Measurements from ENCODE around the gene HTN3.
"Not testable (repeated sequence)": the region's sequence is repeated elsewhere in the genome, so short reads cannot be mapped to it uniquely, and the experiment has no call there.

Gene HTN3

DNA sequence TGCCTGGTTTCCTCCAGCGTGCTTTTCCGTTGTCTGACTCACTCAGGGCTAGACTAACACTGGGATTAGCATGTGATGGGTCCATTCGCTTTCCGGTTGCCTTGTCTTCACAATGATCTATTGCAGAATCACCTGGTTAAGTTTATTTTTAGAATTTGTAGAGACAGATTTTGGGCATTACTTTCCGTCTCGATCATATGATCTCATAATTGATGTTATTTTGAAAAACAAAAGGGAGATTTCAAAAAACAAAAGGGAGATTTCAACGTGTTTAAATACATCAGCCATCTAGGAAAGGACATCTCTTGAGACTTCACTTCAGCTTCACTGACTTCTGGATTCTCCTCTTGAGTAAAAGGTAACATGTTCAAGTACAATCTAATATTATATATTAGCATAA is at the start of gene HTN3:
Gene HTN3, plus strand, starts transcription at position 301 of the 400 bp plus-strand sequence. CDS start 2,282 bp downstream, outside the sequence.
- not testable (repeated sequence) for DNase-seq (ENCODE audit: low read depth in 1 of 2, low spot score in 1 of 2)

DNA sequence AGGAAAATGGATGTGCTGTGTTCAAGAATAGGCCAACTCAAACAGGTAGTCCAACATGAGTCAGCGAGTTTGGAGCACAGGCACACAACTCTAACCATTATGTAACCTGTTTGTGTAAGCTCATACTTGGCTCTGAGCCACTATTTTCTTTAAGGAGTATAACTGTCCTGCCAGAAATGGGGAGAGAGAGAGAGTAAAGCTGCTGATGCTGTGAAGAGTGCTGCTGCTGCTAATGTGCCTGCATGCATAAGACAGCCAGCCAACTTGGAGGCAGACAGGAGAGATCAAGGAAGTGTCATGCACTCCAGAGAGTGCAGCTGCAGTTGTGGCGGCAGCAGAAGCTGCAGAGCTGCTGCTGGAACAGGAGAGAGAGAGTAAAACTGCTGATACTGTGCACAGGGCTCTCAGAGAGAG is 44.2 kb upstream of the HTN3 start:
- no peak for DNase-seq (ENCODE audit: low read depth in 1 of 2, low spot score in 1 of 2)

DNA sequence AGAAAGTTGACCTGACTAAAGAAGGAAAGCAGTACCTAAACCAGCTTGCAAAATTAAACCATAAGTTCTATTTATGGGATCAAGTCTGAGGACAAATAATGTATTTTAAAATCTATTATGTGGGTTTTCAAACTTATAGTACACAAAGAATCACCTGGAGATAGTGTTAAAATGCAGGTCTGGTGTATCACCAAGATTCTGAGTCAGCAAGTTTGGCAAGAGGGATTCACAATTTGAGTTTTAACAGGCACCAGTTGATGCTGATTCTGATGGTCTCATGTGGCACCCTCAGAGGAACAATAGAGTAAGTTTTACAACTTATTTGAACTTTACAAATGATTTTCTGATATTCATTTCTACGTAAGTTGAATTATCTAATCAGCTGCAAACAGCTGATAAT is 41.6 kb upstream of the HTN3 start:
- DNase-seq (ENCODE audit: low read depth in 1 of 2, low spot score in 1 of 2) = no peak

DNA sequence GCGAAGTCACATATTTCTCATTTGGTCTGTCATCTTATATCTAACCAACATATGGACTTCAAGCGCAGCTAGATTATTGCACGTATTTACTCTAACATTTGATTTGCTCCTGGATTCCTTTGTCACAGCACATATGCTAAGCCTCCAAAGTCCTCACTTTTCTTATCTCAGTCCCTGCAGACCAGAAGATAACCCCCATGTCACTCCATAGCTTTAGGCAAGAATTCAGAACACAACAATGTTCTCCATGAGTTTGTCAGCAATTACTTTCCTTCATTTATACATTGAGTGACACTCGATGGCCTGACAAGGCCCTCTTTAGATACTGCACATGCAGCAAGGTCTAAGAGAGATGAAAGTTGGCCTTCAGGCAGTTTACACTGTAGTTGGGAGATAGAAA is 37.2 kb upstream of the HTN3 start:
- DNase-seq (ENCODE audit: low read depth in 1 of 2, low spot score in 1 of 2) = no peak

DNA sequence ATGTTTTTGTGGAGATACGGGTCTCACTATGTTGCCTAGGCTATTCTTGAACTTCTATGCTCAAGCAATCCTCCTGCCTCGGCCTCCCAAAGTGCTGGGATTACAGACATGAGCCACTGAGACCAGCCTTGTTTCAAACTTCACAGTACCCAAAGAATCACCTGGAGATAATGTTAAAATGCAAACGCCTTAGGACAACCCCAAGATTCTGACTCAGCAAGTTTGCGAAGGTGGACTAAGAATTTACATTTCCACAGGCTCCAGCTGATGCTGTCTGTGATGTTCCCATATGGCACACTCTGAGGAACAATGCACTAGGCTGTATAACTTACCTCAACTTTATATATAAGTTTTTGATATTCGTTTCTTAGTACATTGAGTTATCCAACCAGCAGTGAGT is 33.5 kb upstream of the HTN3 start:
- no peak for DNase-seq (ENCODE audit: low read depth in 1 of 2, low spot score in 1 of 2)

DNA sequence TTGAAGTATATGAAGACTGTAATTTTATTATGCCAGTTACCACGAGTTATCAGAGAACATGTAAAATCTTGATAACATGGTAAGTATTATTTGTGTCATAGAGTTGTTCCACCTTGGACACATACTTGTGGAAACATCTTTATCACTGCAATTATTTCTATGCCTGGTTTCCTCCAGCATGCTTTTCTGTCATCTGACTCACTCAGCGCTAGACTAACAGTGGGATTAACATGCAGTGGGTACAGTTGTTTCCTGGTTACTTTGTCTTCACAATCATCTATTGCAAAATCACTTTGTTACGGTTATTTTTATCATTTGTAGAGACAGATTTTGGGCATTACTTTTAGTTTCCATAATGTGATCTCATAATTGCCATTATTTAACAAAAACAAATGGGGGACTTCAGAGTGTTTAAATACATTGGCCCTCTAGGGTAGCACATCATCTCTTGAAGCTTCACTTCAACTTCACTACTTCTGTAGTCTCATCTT is 32.7 kb upstream of the HTN3 start, which contains the start of gene STATH:
Gene STATH, plus strand, starts transcription at position 441 of the 491 bp plus-strand sequence. CDS start 2,472 bp downstream, outside the sequence.
- DNase-seq (ENCODE audit: low read depth in 1 of 2, low spot score in 1 of 2) = no peak

DNA sequence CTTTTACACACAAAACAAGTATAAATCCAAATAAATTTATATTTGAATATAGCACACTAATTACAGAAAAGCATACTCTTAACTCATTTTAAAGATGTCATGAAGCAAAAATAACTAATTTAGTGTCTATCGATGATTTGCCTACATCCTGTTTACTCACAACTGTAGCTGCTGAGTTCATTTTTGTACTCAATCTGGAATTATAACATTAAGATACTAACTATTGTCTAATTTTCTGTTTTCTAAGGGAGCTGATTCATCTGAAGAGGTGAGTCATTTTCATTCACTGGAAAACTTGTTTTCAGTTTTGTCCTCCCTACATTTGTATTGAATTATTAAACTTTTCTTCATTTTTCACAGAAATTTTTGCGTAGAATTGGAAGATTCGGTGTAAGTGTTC is 28.8 kb upstream of the HTN3 start:
- DNase-seq (ENCODE audit: low read depth in 1 of 2, low spot score in 1 of 2) = no peak

DNA sequence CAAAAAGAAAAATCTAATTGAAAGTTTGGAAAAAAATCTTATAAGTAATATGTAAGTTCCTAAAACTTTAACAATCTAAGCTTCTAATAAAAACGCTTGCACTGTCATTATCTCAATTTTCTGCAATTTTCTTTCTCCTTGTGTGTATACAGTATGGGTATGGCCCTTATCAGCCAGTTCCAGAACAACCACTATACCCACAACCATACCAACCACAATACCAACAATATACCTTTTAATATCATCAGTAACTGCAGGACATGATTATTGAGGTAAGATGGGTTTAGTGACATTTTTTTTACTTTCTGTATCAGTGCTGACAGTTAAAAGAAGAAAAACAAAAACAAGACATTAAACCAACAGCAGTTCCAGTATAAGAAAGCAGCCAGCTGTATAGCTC is 27.5 kb upstream of the HTN3 start:
- DNase-seq (ENCODE audit: low read depth in 1 of 2, low spot score in 1 of 2) = no peak

DNA sequence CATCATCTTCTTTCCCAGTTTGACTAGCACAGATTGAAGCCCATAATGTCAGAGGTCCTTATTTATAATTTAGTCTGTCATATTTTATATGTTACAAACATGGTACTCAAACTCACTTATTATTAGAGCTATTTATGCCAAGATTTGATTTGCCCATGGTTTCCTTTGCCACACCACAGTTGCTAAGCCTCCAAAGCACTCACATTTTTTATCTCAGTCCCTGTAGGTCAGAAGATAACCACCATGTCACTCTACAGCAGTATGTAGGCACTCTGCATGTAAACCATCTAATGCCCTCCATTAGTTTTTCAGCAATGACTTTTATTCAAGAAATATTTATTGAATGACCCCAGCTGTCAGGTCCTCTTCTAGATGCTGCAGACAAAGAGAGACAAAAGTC is 25.8 kb upstream of the HTN3 start:
- no peak for DNase-seq (ENCODE audit: low read depth in 1 of 2, low spot score in 1 of 2)

DNA sequence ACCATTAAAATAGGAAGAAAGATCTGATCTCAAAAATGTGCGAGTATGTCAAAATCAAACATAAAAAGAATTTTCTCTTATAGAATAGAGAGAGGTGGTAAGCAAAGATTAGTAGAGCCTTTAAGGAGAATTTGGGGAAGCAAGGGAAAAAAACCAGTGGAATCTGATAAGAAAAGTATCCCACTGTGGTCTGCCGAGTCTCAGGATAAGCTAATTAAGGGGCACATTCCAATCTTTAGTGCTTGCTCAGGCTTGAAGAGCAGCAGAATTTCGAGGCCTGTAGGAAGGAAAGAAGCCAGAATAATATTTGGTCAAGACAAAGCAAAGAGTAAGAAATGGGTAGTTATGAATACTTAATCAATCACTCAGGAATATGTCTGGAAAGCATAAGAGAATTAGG is 19.5 kb upstream of the HTN3 start:
- DNase-seq (ENCODE audit: low read depth in 1 of 2, low spot score in 1 of 2) = no peak

DNA sequence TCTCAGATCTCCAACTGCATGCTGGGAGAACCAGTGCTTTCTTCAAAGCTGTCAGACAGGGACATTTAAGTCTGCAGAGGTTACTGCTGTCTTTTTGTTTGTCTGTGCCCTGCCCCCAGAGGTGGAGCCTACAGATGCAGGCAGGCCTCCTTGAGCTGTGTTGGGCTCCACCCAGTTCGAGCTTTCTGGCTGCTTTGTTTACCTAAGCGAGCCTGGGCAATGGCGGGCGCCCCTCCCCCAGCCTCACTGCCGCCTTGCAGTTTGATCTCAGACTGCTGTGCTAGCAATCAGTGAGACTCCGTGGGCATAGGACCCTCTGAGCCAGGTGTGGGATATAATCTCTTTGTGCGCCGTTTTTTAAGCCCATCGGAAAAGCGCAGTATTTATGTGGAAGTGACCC is 9.3 kb upstream of the HTN3 start:
- DNase-seq (ENCODE audit: low read depth in 1 of 2, low spot score in 1 of 2) = not testable (repeated sequence)

DNA sequence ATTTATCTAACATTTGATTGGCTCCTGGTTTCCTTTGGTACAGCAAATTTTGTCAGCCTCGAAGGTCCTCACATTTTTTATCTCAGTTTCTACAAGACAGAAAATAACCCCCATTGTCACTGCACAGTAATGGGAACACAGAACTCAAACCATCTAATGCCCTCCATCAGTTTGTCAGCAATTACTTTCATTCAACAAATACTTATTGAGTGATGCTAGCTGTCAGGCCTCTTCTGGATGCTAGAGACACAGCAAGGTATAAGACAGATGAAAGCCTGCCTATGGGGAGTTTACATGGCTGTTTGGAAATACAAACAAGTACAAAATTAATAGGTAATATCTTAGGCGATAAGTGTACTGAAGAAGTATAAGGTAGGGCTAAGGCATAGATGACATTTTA is 5.0 kb upstream of the HTN3 start:
- DNase-seq (ENCODE audit: low read depth in 1 of 2, low spot score in 1 of 2) = no peak

DNA sequence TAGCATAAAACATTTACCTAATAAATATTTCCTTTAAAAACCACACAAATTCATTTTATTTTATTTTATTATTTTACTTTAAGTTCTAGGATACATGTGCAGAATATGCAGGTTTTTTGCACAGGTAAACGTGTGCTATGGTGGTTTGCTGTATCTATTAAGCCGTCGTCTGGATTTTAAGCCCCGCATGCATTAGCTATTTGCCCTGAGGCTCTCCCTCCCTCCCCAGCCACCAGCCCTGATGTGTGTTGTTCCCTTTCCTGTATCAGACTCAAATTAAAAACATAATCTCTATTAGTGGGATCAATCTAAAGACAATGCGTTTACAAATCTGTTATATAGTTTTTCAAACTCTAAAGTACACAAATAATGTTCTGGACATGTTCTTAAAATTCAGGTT is 1.2 kb upstream of the HTN3 start:
- DNase-seq (ENCODE audit: low read depth in 1 of 2, low spot score in 1 of 2) = no peak

DNA sequence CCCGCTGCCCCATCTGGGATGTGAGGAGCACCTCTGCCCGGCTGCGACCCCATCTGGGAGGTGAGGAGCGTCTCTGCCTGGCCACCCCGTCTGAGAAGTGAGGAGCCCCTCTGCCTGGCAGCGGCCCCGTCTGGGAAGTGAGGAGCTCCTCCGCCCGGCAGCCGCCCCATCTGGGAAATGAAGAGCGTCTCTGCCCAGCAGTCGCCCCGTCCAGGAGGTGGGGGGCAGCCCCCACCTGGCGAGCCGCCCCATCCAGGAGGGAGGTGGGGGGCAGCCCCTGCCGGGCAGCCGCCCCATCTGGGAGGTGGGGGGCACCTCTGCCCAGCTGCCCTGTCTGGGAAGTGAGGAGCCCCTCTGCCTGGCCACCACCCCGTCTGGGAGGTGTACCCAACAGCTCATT is 9.3 kb downstream of the HTN3 start:
- DNase-seq (ENCODE audit: low read depth in 1 of 2, low spot score in 1 of 2) = not testable (repeated sequence)

DNA sequence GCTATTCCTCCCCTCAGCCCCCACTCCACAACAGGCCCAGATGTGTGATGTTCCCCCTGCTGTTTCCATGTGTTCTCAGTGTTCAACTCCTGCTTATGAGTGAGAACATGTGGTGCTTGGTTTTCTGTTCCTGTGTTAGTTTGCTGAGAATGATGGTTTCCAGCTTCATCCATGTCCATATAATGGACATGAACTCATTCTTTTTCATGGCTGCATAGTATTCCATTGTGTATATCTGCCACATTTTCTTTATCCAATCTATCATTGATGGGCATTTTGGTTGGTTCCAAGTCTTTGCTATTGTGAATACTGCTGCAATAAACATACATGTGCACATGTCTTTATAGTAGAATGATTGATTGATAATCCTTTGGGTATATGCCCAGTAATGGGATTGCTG is 11.7 kb downstream of the HTN3 start:
- DNase-seq (ENCODE audit: low read depth in 1 of 2, low spot score in 1 of 2) = not testable (repeated sequence)

DNA sequence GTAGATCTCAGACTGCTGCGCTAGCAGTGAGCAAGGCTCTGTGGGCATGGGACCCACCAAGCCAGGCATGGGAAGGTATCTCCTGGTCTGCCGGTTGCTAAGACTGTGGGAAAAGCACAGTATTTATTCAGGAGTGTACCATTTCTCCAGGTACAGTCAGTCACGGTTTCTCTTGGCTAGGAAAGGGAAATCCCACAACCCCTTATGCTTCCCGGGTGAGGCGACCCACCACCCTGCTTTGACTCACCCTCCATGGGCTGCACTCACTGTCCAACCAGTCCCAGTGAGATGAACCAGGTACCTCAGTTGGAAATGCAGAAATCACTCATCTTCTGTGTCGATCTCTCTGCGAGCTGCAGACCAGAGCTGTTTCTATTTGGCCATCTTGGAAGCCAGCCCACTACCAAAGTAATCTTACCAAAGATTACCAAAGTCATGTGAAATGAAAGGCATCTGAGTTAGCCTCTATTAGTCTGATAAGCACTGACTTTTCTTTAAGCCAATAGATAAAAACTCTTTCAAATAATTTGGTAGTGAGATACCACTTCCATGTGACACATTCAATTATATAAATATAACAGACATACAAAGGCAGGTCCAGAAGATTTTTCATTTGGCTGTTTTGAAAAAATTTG is 13.5 kb downstream of the HTN3 start:
- DNase-seq (ENCODE audit: low read depth in 1 of 2, low spot score in 1 of 2) = no peak

DNA sequence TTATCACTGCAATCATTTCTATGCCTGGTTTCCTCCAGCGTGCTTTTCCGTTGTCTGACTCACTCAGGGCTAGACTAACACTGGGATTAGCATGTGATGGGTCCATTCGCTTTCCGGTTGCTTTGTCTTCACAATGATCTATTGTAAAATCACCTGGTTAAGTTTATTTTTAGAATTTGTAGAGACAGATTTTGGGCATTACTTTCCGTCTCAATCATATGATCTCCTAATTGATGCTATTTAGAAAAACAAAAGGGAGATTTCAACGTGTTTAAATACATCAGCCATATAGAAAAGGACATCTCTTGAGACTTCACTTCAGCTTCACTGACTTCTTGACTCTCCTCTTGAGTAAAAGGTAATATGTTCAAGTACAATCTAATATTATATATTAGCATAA is 21.9 kb downstream of the HTN3 start, which contains the start of gene HTN1:
Gene HTN1, plus strand, starts transcription at position 301 of the 400 bp plus-strand sequence. CDS start 2,639 bp downstream, outside the sequence.
- not testable (repeated sequence) for DNase-seq (ENCODE audit: low read depth in 1 of 2, low spot score in 1 of 2)

DNA sequence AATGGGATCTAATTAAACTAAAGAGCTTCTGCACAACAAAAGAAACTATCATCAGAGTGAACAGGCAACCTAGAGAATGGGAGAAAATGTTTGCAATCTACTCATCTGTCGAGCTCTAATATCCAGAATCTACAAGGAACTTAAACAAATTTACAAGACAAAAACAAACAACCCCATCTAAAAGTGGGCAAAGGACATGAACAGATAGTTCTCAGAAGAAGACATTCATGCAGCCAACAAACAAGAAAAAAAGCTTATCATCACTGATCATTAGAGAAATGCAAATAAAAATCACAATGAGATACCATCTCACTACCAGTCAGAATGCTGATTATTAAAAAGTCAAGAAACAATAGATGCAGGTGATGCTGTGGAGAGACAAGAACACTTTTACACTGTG is 28.3 kb downstream of the HTN3 start:
- DNase-seq (ENCODE audit: low read depth in 1 of 2, low spot score in 1 of 2) = not testable (repeated sequence)

DNA sequence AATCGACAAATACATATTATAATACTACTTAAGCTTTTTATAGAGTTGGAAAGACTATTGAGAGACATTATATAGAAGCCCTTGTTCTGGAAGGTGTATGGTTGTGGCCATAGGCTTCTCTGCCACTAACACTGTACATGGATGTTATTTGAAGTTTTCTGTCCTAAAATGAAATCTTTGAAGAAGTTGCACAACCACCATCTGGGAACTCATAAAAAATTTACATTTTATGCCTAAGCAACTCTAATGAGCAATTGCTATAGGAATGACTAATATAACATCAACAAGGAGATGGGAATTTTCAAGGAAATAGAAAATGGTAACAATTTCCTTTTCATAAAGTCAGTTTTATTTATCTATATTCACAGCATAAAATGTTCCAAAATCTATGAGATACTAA is 29.4 kb downstream of the HTN3 start:
- no peak for DNase-seq (ENCODE audit: low read depth in 1 of 2, low spot score in 1 of 2)

DNA sequence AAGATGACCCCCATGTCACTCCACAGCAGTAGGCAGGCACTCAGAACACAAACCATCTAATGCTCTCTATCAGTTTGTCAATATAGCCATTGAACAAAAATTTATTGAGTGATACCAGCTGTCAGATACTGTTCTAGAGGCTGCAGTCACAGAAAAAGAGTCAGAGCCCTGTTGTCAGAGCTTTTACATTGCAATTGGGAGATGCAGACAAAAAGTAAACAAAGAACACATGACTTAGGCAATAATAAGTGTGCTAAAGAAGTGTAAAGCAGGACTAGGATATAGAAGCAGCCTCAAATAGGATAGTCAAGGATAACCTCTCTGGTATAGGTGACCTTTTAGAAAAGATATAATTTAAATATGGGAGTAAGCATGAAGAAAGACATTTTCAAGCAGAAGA is 30.9 kb downstream of the HTN3 start:
- DNase-seq (ENCODE audit: low read depth in 1 of 2, low spot score in 1 of 2) = no peak

DNA sequence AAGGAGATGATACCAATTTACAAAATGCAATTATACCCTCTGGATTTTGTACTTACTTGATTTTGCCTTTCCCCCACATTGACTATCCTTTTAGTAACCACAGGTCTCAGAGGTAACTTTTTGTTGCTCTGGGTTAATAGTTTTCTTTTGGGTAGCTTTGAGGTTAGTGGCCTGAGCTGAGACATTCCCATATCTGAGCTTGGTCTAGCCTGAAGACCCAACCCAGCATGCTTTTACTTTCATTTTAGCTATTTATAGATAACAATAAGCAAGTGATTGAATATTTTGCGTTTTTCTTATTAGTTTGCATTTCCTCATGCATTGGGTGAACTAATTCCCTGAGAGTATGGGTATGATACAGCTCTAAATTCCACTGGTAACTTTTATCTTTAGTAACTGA is 33.7 kb downstream of the HTN3 start:
- no peak for DNase-seq (ENCODE audit: low read depth in 1 of 2, low spot score in 1 of 2)

DNA sequence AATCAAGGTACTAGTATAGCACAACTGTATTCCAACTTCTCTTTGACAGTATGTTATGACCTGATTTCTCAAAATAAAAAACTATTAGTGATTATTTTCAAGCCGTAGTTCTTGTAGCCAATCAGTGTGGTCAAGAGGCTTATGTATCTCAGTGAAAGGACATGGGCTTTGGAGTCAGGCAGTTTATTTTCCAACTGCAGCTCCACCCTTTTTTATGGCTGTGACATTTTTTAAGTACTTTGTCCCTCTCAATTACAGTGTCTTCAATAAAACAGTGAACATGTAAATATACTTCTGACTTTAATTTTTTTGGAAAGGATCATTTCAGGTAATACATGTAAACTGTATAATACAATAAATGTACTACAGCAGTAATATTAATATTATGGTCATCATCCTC is 51.9 kb downstream of the HTN3 start:
- DNase-seq (ENCODE audit: low read depth in 1 of 2, low spot score in 1 of 2) = no peak
